Prostate gland (tissue), 2 donors: ENCODE data around the gene COL11A2.

Experiments
- POLR2A ChIP-seq: fragments of 450-650 bp; IDR thresholded peaks from one replicate; pipeline ENCODE4 v1.6.1; 2016; ENCODE audit warnings: antibody characterized with exemption, mild to moderate bottlenecking
- POLR2AphosphoS5 ChIP-seq: sonication (generic); formaldehyde crosslinking; IDR thresholded peaks from one replicate; pipeline ENCODE4 v1.6.1; 2017; ENCODE audit warnings: antibody characterized with exemption
- TF ChIP-seq, protein P1 (sequence below), 4 experiments: fragments of 200-600 bp in 2 of 4; fragments of 450-650 bp in 2 of 4; sonication (generic) in 2 of 4; IDR thresholded peaks; 1 replicate in 3 of 4; 2 replicates in 1 of 4; pipeline ENCODE4 v1.5.1; 2016 to 2019; ENCODE audit warnings: antibody characterized with exemption in 4 of 4, mild to moderate bottlenecking in 2 of 4, moderate library complexity in 2 of 4

DNA sequence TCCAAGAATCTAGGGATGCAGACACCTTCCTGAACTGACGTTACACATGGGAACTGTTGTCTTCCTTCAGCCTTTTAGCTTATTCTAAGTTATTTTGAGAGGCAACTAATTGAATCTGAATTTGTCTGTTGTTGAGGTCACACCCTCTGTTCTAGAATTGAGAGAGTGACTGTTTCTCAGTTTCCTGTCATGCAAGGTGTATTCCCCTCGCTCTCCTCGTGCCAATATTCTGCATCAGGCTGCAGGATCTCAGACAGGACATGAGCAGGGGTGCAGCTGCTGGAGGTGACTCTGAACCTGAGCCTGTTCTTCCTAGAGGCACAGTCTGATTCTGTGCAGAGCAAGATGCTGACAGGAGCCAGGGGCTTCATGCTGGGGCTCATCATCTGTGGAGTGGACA is 63.9 kb downstream of the COL11A2 start:
- TF ChIP-seq, protein P1, sequence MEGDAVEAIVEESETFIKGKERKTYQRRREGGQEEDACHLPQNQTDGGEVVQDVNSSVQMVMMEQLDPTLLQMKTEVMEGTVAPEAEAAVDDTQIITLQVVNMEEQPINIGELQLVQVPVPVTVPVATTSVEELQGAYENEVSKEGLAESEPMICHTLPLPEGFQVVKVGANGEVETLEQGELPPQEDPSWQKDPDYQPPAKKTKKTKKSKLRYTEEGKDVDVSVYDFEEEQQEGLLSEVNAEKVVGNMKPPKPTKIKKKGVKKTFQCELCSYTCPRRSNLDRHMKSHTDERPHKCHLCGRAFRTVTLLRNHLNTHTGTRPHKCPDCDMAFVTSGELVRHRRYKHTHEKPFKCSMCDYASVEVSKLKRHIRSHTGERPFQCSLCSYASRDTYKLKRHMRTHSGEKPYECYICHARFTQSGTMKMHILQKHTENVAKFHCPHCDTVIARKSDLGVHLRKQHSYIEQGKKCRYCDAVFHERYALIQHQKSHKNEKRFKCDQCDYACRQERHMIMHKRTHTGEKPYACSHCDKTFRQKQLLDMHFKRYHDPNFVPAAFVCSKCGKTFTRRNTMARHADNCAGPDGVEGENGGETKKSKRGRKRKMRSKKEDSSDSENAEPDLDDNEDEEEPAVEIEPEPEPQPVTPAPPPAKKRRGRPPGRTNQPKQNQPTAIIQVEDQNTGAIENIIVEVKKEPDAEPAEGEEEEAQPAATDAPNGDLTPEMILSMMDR (IDR thresholded peaks at IDR 0.05): no peak
- TF ChIP-seq POLR2A (no peak), POLR2AphosphoS5 (no peak)
